Tibial nerve (tissue), 3 donors: Measurements from ENCODE around the gene MAP7D1.

Source experiments
- POLR2A ChIP-seq, 2 donors: fragments of 450-650 bp; IDR thresholded peaks; one replicate each; pipeline ENCODE4 v1.6.1; 2017; ENCODE audit warnings: antibody characterized with exemption in 2 of 2, mild to moderate bottlenecking in 2 of 2, moderate library complexity in 2 of 2
- TF ChIP-seq, protein P1 (sequence below), 5 experiments: fragments of 200-600 bp in 3 of 5; fragments of 450-650 bp in 2 of 5; sonication (generic) in 3 of 5; IDR thresholded peaks; one replicate each; pipeline ENCODE4 v1.5.1; 2016 to 2019; ENCODE audit warnings: antibody characterized with exemption in 5 of 5, mild to moderate bottlenecking in 3 of 5, moderate library complexity in 2 of 5

DNA sequence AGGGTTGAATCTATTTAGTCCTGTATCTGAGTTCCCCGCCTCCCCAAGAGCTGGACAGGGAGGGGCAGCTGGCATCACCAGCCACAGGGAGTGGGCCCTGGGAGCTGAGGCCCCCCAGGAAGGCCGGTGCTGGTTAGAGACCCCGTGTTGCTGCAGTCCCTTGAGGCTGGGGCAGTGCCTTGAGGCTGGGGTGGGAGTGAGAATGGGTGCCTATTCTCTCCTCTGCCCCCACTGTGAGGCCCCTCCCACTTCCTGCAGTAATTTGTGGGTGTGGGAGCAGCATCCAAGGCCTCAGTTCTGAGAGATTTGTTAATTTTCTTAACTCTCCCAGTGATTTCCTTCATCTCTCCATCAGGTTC is 4.1 kb upstream of the MAP7D1 start:
- TF ChIP-seq POLR2A (IDR thresholded peaks at IDR 0.05), result no peak
- TF ChIP-seq, protein P1, sequence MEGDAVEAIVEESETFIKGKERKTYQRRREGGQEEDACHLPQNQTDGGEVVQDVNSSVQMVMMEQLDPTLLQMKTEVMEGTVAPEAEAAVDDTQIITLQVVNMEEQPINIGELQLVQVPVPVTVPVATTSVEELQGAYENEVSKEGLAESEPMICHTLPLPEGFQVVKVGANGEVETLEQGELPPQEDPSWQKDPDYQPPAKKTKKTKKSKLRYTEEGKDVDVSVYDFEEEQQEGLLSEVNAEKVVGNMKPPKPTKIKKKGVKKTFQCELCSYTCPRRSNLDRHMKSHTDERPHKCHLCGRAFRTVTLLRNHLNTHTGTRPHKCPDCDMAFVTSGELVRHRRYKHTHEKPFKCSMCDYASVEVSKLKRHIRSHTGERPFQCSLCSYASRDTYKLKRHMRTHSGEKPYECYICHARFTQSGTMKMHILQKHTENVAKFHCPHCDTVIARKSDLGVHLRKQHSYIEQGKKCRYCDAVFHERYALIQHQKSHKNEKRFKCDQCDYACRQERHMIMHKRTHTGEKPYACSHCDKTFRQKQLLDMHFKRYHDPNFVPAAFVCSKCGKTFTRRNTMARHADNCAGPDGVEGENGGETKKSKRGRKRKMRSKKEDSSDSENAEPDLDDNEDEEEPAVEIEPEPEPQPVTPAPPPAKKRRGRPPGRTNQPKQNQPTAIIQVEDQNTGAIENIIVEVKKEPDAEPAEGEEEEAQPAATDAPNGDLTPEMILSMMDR (IDR thresholded peaks at IDR 0.05), result no peak
